22Rv1 (cell line): ENCODE data around the gene LAMP1.
A peak's percentile ranks its signal among the peaks of the same experiment; 100 is the strongest.

Experiments
- CTCF ChIP-seq: fragments of 450-650 bp; IDR thresholded peaks from 2 replicates; pipeline ENCODE4 v1.5.1; 2017; ENCODE audit warnings: mild to moderate bottlenecking
- ZFX ChIP-seq: fragments of 450-650 bp; IDR thresholded peaks from 2 replicates; pipeline ENCODE4 v1.6.1; 2017; ENCODE audit warnings: antibody characterized with exemption, borderline replicate concordance

GRCh38 chr13:113275387-113275786, 21.7 kb upstream of the LAMP1 start:
- peak; percentile 69 for TF ChIP-seq CTCF
- TF ChIP-seq ZFX, result no peak
